HL-60/S4 (cell line): ENCODE results near the gene ST3GAL6.

Experiments
- in situ Hi-C: fragments of 300-500 bp; cut with MboI; formaldehyde crosslinking; loops from 2 replicates; pipeline ENCODE4 v1.14.3; 2022; ENCODE audit warnings: low sequenced_read_pairs

ST3GAL6 gene

DNA sequence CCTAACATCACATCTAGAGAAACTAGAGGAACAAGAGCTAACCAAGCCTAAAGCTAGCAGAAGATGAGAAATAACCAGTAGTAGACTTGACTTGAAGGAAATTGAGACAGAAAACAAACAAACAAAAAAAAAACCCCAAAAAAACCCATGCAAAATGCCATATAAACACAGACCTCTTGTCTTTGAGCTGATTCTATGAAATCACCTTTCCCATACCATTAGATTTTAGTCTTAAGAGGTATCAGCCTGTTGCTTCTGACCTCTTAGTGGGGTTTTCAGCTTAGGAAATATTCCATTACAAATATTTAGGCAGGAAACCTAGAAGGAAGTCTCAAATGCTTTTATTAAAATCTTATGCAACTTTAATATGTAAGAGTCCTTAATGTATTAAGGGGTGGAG is 23.9 kb upstream of the ST3GAL6 start:
- in situ Hi-C loops, result no loop called here

DNA sequence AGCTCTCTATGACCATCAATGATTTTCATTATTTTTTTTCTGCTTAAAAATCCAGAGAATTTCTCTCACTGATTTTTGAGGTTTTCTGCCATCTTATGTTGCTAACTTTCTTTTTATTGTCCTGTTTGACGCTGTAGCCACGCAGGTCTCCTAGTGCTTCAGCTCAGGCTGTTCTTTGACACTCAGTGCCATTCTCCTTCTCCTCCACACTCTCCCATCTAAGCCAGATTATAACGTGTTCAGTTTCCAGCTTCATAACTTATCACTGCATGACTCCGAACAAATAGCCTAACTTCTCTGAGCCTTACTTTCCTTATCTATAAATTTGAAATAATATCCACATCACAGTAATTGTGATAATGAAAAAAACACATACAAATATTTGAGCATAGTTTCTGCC is 22.8 kb upstream of the ST3GAL6 start:
- in situ Hi-C loops, result no loop called here

DNA sequence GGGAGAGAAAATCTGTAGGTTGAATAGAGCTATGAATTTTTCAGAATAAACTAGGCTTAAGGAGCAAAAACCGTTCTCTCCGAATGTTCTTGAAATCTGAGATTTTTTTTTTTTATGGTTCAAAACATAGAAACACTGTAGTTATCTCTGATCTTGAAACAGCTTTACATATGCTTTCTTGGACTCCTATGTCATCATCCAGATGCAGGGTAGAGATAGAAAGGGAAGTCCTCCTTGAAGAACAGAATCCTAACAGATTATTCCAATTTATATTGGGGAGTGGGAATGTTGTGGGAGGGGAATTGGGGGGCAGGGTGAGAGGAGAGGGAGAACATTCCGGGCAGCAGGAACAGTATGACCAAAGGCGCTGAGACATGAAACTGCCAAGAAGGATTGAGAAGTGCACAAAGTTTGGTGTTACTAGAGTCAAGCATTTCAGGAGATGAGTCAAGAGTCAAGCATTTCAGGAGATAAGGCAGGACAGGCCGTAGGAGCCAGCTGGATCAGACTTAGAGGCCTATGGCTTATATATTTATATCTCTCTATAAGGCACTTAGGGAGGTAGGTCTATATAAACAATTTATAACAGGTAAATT is 21.9 kb upstream of the ST3GAL6 start:
- in situ Hi-C loops, result no loop called here

DNA sequence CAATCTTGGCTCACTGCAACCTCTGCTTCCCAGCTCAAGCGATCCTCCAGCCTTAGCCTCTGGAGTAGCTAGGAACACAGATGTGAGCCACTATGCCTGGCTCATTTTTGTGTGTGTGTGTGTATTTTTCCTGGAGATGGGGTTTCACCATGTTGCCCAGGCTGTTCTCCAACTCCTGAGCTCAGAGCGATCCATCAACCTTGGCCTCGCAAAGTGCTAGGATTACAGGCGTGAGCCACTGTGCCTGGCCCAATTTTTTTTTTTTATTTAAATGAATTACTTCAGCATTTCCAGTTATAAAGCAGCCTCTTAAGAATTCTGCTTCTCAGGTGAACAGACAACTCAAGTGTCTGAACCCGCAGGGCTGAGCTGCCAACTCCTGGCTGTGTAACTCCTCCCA is 20.1 kb upstream of the ST3GAL6 start:
- in situ Hi-C loops, result no loop called here

DNA sequence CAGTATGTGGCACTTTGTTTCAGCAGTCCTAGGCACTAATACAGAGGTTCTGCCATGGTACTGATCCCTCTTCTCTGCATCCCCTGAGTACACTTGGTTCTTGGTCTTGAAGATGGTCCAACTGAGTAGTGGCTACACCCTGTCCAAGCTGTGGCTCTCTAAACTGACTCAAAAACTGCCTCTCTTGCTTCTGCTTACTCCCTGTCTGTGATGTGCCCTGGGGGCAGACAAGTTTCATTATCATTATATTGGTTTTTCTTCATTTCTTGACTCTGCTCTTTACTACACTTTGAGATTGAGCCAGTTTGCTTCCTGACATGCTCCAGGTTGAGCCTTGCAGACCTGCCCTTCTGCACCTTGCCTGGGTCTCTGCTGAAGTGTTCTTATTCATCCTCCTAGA is 18.9 kb upstream of the ST3GAL6 start:
- in situ Hi-C loops, result no loop called here

DNA sequence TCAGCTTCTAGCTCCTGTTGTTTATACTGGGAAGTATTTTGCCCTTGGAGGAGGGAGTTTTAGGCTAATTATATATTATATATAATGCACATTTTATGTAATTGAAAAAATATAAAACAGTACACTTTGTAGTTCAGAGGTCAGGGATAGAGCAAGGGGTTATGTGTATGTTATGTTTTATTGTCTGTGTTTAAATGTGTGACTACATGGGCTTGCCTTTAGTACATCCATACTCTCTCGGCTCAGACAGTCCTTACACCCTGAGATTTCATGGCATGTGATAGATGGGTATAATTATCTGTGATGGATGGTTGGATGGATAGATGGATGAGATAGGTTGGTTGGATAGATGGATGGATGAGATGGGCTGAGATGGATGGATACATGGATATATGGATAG is 17.4 kb upstream of the ST3GAL6 start:
- in situ Hi-C loops, result no loop called here

DNA sequence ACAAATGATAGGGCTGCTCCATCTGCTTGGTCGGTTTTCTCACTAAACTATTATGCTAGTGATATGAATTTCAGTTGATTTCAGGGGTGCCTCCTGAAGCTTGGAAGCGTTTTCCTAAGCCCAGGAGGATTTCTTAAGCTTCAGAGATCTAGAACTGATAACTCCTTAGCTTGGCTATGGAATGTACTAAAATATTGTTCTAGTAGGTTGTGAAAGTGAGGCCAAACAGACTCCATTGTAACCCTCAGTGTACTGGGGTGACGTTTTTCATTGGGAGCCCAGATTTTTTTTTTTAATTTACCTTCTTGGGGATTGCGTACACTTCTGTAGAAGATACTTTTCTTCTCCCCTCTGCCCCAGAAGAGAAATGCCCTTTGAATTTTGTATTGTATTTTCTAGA is 17.0 kb upstream of the ST3GAL6 start:
- in situ Hi-C loops, result no loop called here

DNA sequence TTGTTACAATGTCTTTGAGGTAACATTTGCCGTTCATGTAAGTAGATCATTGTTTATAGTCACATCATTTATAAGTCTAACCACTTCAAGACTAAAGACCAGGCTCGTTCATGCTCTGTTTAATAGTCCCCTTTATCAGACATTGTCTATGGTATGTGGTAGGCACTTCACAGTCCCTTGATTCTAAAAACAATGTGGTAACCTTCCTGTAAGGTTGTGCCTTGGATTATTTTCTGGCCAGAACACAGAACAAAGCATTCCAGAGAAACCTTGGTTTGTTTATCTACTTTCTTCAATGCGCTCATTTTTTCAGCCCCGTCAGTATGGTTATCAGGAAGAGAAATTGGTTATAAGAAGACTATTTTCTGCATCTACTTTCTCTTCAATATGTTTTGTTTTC is 16.3 kb upstream of the ST3GAL6 start:
- in situ Hi-C loops, result no loop called here

DNA sequence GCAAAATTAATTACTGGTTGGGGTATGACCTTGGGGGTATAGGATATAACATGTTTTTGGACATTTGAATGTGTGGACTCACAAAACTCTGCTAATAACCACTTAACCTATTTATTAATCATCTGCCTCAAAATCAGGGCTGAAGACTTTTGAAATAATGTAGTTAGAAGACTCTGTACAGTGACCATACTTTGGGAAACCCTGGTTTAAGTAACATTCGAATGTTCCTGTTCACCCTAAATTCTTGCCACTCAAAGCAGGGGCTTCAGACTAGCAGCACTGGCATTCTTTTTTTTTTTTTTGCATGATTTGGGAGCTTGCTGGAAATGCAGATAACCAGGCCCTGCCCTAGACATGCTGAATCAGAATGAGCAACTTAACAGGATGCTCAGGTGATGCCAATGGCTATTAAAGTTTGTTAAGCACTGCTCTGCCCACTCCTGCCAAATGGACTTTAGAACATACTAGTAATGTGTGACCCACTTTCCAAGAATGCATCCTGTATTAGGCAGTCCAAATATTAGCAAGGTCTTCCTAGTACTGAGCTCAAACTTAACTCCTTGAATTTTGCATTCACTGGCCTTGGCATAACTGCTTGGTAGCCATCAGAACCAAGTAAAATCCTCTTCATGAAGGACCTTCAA is 12.7 kb upstream of the ST3GAL6 start:
- in situ Hi-C loops, result no loop called here

DNA sequence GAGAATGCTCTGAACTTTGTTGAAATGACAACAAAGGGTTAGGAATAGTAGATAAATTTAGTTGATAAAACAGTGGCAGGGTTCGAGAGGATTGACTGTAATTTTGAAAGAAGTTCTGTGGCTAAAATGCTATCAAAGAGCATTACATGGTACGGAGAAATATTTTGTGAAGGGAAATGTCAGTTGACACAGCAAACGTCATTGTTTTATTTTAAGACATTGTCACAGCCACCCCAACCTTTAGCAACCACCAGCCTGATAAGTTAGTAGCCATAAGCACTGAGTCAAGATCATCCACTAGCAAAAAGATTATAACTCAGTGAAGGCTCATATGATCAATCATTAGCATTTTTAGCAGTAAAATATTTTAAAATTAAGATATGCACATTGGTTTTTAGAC is 8.7 kb upstream of the ST3GAL6 start:
- in situ Hi-C loops, result no loop called here

DNA sequence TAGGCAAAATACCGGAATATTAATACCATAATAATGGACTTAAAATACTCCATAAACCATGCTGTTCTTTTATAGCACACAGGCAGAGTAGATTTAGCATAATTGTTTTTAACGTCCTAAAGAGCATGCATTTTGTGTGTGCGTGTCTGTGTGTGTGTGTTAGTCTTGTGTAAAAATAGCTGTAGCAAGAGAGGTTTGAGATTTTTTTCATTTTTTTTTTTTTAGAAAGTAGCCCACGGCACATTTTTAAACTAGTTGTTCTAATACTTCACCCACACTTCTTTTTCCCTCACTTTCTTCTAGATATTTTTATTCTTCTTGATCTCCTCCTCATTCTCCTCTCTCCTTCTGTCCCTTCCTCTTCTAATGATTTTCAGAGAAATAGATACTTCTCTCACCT is 7.5 kb upstream of the ST3GAL6 start:
- in situ Hi-C loops, result no loop called here

DNA sequence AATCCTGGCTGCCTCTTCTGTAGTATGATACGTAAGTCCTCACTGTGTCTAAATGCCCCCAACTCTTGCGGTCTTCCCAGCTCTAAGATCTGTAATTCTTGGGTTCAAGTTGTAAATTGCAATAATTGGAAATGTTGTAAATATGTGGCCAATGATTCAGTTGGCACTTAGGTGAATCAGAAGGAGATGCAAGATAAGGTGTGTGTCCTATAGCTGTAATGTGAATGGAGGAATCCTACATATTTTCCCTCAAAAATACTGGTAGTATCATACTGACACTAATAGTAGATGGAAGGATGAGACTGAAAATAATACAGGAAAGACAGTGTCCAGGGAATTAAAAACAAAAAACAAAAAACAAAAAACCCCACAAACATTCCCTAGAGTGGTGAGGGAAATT is 3.5 kb upstream of the ST3GAL6 start:
- in situ Hi-C loops, result no loop called here

DNA sequence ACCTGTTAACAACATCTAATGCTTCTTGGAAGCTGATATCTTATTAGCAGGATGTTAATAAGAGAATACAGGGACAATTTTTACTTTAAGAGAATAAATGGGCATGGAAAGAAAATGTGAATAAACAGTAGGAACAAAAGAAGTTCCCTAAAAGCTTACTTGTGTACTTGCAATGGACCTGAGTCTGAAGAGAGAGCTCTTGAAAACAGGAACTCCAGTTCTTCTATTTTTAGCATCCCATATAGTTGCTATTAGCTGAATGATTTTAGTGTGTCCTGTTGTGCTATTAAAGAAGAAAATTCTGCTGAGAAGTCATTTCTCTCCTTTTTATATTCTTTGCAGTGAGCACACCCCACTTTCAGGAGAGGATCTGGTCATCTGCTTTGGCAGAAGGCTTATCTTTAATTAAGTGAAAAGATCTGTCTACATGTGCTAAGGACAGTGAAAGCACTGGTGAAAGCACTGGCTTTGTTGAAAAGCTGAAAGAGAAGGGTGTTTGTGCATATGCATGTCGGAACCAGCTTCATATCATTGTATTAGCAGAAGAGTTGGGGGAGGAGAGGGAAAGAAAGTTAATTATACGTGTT is 1.4 kb upstream of the ST3GAL6 start:
- in situ Hi-C loops, result no loop called here

DNA sequence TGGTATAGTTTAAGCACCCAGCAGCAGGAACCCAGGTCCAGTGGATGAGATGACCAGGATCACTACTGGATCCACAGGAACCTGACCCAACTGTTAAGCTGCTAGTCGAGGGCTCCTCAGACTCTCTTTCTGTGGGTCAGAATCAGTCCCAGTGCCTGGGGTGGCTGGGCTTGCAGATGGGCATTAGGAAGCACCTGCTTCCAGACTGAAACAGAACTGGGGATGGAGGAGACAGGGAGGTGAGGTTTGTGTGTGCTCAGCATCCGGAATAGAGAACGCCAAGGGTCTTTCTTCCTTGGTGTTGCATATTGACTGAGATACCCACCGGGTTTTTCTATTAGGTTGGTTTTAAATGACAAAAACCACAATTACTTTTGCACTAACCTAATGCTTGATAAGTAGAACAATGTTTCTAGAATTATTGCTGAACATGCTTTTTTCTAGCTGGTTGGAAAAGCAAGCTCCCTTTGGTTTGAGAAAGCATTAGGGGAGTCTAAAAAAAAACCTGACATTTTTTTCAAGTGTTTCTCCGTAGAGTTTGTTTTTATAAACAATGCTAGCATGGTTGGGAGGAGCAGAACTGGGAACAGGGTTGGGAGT is 779 bp downstream of the ST3GAL6 start:
- in situ Hi-C loops, result no loop called here

DNA sequence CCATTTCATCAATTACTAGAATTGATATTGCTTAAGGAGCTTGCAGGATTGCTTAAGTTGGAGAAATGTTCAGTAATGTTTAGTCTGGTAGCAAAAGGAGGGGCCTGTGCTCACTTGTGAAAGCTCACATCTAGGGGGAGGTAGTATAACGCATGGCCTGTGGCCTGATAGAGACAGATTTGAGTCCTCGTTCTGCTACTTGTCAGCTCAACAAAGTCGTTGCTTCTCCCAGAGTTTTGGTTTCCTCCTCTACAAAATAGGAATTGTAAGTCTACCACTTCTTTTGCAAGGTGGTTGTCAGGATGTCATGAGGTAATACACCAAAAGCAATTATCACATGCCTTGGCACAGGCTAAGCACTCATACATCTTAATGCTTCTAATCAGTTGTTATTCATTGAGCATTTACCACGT is 1.3 kb downstream of the ST3GAL6 start:
- in situ Hi-C loops, result no loop called here

DNA sequence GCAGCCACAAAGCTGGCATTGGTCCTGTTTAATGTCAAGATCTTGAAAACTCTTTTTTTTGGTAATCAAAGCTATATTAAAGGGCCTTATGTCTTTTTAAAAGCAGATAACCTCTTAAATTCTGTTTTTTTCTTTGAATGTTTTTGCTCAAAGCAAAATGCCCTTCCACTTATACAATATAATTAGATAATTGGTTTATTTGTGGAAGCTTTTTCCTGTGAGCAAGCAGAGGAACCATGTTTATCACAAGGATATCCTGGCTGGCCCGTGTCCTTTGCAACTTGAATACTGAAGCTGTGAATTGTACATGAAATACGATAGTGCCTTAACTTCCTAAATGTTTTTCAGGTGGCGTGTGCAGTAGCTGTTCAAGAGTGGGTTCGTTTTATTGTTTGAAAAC is 2.6 kb downstream of the ST3GAL6 start:
- in situ Hi-C loops, result no loop called here

DNA sequence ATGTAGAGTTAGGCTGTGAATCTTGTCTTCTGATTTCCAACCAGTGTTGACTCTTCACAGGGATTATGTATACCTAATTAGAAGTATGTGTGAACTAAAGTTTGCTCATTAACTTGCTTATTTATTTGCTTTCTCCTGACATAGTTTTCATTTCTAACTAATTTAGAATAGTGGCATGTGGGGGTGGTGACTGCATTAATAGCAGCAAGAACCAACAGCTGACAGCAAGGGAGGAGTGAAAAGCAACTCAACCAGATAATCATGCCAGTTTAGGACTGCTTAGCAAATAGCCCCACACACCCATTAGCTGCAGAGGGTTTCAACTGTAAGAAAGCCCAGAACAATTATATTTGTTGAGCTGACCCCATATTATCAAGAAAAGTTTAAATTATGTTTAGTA is 3.8 kb downstream of the ST3GAL6 start:
- in situ Hi-C loops, result no loop called here

DNA sequence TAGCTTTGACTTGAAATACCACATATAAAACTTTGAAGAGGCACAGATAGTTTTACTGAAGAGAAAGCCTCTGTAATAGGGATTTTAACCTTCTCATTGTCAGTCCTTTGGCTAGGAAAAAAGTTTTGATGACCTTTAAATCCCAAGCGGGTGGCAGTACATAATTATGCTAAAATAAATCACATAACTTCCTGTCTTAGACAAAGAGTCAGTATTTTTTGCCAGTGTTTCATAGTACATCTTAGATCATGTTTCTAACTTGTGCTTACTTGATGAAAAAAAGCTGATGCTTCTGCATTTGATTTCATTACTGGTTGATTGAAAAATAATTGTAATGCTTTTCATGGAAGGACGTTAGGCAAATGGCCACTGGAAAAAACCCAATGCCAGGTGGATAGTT is 5.8 kb downstream of the ST3GAL6 start:
- in situ Hi-C loops, result no loop called here

DNA sequence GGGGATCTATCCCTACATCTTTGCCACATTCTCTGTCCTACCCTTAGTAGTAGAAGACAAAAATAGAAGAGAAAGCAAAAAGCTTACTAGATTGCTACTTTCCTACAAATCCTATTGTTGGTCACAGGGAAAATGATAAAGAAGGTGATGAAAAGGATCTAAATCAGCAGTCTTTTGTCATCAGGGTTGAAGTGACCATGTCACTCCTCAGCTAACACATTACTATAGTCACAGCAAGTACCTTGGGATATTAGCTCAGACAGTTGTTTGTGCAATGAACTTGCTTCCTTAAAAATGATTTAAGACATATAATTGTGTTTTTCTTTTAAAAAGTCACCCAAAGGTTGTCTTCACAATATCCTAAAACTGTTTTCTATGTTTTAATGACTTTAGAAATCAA is 6.3 kb downstream of the ST3GAL6 start:
- in situ Hi-C loops, result no loop called here

DNA sequence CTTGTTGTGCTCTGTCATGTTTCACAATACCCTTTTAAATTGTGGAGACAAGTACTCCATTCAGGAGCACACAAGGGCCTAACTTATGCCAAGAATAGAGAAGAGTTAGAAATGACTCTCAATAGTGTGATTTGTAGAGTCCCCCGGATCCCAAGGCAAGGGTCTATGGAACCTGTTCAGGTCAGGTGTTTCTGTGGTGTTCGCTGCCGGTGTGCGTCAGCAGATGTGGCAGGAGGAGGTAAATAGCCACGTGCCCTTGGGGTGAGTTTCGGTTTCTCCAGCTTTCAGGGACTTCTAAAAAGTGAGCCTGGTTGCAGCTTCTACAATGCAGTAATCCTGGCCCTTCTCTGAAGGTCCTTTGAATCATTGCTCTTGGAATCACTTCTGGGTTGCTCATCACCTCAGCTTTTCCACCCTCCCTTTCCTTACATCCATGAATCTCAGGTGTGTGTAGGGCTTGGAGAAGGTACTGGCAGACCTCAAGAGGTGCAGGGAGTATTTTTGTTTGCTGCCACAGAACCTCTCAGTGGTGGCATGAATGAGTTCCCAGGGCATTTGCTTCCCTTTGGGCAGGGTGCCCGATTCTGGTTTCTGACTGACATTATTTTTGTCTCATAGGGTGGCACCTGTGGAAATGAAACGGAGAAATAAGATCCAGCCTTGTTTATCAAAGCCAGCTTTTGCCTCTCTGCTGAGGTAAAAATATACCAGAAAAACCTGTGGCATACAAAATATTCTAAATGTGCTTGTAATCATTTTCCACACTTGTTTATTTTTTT is 7.3 kb downstream of the ST3GAL6 start:
- in situ Hi-C loops, result no loop called here

DNA sequence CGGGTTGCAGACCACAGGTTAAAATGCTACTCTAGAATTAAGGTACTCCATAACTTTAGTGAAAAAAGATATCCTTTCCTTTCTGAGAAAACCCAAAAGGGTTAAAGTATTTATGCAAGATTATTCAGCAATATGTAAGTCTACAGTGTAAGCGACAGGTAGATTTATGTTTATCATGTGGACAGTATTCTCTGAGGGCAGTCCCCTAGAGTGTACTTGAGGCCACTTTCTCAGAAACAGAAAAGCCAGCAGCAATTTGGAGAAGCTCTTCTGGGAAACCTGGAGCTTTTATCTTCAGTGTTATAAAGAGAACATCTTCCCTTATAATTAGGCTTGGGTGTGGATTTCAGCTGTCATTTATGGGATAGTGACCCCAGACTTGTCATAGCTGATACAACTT is 8.9 kb downstream of the ST3GAL6 start:
- in situ Hi-C loops, result no loop called here
